HCT116 (cell line): Measurements from ENCODE around the gene TENM4. TPM values are rescaled to one million over a fixed set of nuclear protein-coding genes. Genes with fewer than 3 reads are reported as not detected.

Source experiments
- ATAC-seq: fragments of 200-7000 bp; cut with Tn5 transposase; 2 replicates; pipeline ENCODE4 v1.9.1; 2020; ENCODE audit warnings: mild to moderate bottlenecking, moderate library complexity
- BruUV-seq: library from RNA; stranded (reverse); fragments of 400-500 nt; replicated peaks from 2 replicates; lab custom pipeline; 2021; lab: Mats Ljungman, UMichigan
- CTCF ChIA-PET: fragments of 300-600 bp; sonication (Branson Sonifier 250); formaldehyde crosslinking; loops from one replicate; lab custom pipeline; 2021; ENCODE audit warnings: antibody characterized with exemption; lab: Charles Lee
- POLR2A ChIA-PET: fragments of 300-600, 350-600 bp; sonication (Branson Sonifier 250); formaldehyde crosslinking; loops from one replicate; lab custom pipeline; 2021; ENCODE audit warnings: antibody characterized with exemption; lab: Charles Lee
- RAD21 ChIA-PET, 2 experiments: fragments of 300-600 bp; sonication (Branson Sonifier 250); formaldehyde crosslinking; loops; one replicate each; lab custom pipeline; 2023; ENCODE audit warnings: low total read pairs in 2 of 2; ENCODE audit not compliant: uncharacterized antibody in 2 of 2, unreplicated experiment in 2 of 2, low non-redundant PET in 1 of 2; lab: Charles Lee
- DNase-seq: peaks from one replicate; pipeline ENCODE4 v3.0.0-alpha.2; 2010; ENCODE audit warnings: low read depth, low spot score
- H2AFZ ChIP-seq: fragments of 200-600 bp; shearing (Covaris generic), sonication (generic); 2 replicates; pipeline ENCODE4 v1.6.1; 2017; ENCODE audit warnings: low read depth, mixed run types, mixed read lengths, antibody characterized with exemption, low read length; ENCODE audit not compliant: poor library complexity, severe bottlenecking
- H3K27ac ChIP-seq: 2 replicates; pipeline ENCODE4 v1.5.1; 2012; ENCODE audit warnings: low read depth, low read length
- H3K27me3 ChIP-seq: fragments of 200-600 bp; sonication (generic); 2 replicates; pipeline ENCODE4 v1.6.1; 2016; ENCODE audit warnings: mixed run types, low read length, mixed read lengths; ENCODE audit not compliant: insufficient read depth
- H3K36me3 ChIP-seq, 2 experiments: fragments of 200-500 bp in 1 of 2; fragments of 200-600 bp in 1 of 2; sonication (Bioruptor generic) in 1 of 2; sonication (generic) in 1 of 2; 2 replicates each; pipeline versions ENCODE4 v1.5.1 to v1.6.1; 2014 to 2016; ENCODE audit warnings: low read length in 2 of 2, inconsistent platforms in 1 of 2, mixed read lengths in 1 of 2, mixed run types in 1 of 2; ENCODE audit not compliant: insufficient read depth in 2 of 2, control insufficient read depth in 1 of 2
- H3K4me1 ChIP-seq, 2 experiments: fragments of 200-600 bp in 1 of 2; sonication (generic) in 1 of 2; 2 replicates each; pipeline versions ENCODE4 v1.5.1 to v1.6.1; 2012 to 2017; ENCODE audit warnings: low read length in 2 of 2, inconsistent platforms in 1 of 2, mild to moderate bottlenecking in 1 of 2, mixed read lengths in 1 of 2, mixed run types in 1 of 2, moderate library complexity in 1 of 2; ENCODE audit not compliant: insufficient read depth in 2 of 2, control insufficient read depth in 1 of 2
- H3K4me2 ChIP-seq: fragments of 200-600 bp; sonication (generic); 2 replicates; pipeline ENCODE4 v1.6.1; 2017; ENCODE audit warnings: mixed run types, low read length, mixed read lengths
- H3K4me3 ChIP-seq, 2 experiments: fragments of 200-600 bp in 1 of 2; sonication (generic) in 1 of 2; replicated peaks in 1 of 2; 2 replicates each; pipeline ENCODE4 v1.5.1; 2011 to 2016; ENCODE audit warnings: low read length in 2 of 2, control low read depth in 1 of 2, low read depth in 1 of 2, mild to moderate bottlenecking in 1 of 2, mixed read lengths in 1 of 2, mixed run types in 1 of 2
- H3K79me2 ChIP-seq: fragments of 200-600 bp; sonication (generic); 2 replicates; pipeline ENCODE4 v1.6.1; 2017; ENCODE audit warnings: mild to moderate bottlenecking, mixed run types, low read length, moderate library complexity, mixed read lengths; ENCODE audit not compliant: insufficient read depth
- H3K9ac ChIP-seq: fragments of 200-600 bp; sonication (generic); 2 replicates; pipeline ENCODE4 v1.6.1; 2016; ENCODE audit warnings: low read length, mixed read lengths
- H3K9me2 ChIP-seq: fragments of 200-600 bp; sonication (generic), shearing (Covaris generic); 2 replicates; pipeline ENCODE4 v1.6.1; 2017; ENCODE audit warnings: mixed run types, mild to moderate bottlenecking, moderate library complexity; ENCODE audit not compliant: insufficient read depth
- H3K9me3 ChIP-seq, 2 experiments: fragments of 200-500 bp in 1 of 2; fragments of 200-600 bp in 1 of 2; sonication (Bioruptor generic) in 1 of 2; sonication (generic) in 1 of 2; 2 replicates each; pipeline ENCODE4 v1.6.1; 2014 to 2017; ENCODE audit warnings: low read length in 2 of 2, mixed read lengths in 2 of 2, inconsistent platforms in 1 of 2, low read depth in 1 of 2, mild to moderate bottlenecking in 1 of 2, mixed run types in 1 of 2, moderate library complexity in 1 of 2; ENCODE audit not compliant: control insufficient read depth in 1 of 2, insufficient read depth in 1 of 2
- H4K20me1 ChIP-seq: fragments of 200-600 bp; sonication (generic), shearing (Covaris generic); 2 replicates; pipeline ENCODE4 v1.6.1; 2017; ENCODE audit warnings: mixed run types, mild to moderate bottlenecking, moderate library complexity; ENCODE audit not compliant: insufficient read depth
- CBX3 ChIP-seq: IDR thresholded peaks from 2 replicates; pipeline ENCODE4 v1.6.1; 2012; ENCODE audit warnings: low read depth
- EGR1 ChIP-seq: IDR thresholded peaks from 2 replicates; pipeline ENCODE4 v1.6.1; 2012; ENCODE audit warnings: low read depth
- EZH2 ChIP-seq: fragments of 200-600 bp; sonication (generic); IDR thresholded peaks from 2 replicates; pipeline ENCODE4 v1.6.1; 2017; ENCODE audit warnings: antibody characterized with exemption, mixed run types
- EZH2phosphoT487 ChIP-seq: fragments of 200-600 bp; IDR thresholded peaks from 2 replicates; pipeline ENCODE4 v1.6.1; 2018; ENCODE audit warnings: antibody characterized with exemption, borderline replicate concordance
- POLR2A ChIP-seq: IDR thresholded peaks from 2 replicates; pipeline ENCODE4 v1.7.0; 2011; ENCODE audit warnings: borderline replicate concordance; ENCODE audit not compliant: insufficient read depth, insufficient read length; ENCODE audit errors: extremely low read depth
- RAD21 ChIP-seq: IDR thresholded peaks from 2 replicates; pipeline ENCODE4 v1.6.1; 2012; ENCODE audit warnings: low read depth, mild to moderate bottlenecking
- SIN3A ChIP-seq: IDR thresholded peaks from 2 replicates; pipeline ENCODE4 v1.6.1; 2012; ENCODE audit warnings: low read depth
- TCF7L2 ChIP-seq: IDR thresholded peaks from 2 replicates; pipeline ENCODE4 v1.7.0; 2011; ENCODE audit warnings: borderline replicate concordance, inconsistent platforms; ENCODE audit not compliant: insufficient read depth, insufficient read length; ENCODE audit errors: extremely low read depth
- YY1 ChIP-seq: IDR thresholded peaks from 2 replicates; pipeline ENCODE4 v1.6.1; 2011; ENCODE audit warnings: low read length, low read depth, moderate library complexity, mild to moderate bottlenecking; ENCODE audit not compliant: insufficient replicate concordance; ENCODE audit errors: extremely low read depth
- ZFX ChIP-seq: fragments of 450-650 bp; IDR thresholded peaks from 2 replicates; pipeline ENCODE4 v1.6.1; 2017
- ZNF274 ChIP-seq: fragments of 200-500 bp; sonication (Bioruptor generic); IDR thresholded peaks from 2 replicates; pipeline ENCODE4 v1.6.1; 2014; ENCODE audit warnings: mild to moderate bottlenecking, low read depth, low read length, inconsistent platforms
- intact Hi-C: fragments of 100-400 bp; cut with micrococcal nuclease; formaldehyde crosslinking; loops from 2 replicates; pipeline ENCODE4 v1.10.0; 2022
- total RNA-seq: library from RNA; stranded (reverse); gene quantifications from one replicate; pipeline ENCODE4 v1.2.1, GENCODE V29; 2021; ENCODE audit not compliant: unreplicated experiment
- TF ChIP-seq, protein P1 (sequence below): IDR thresholded peaks from 2 replicates; pipeline ENCODE4 v1.6.1; 2011; ENCODE audit warnings: mild to moderate bottlenecking, low read length, moderate library complexity; ENCODE audit not compliant: insufficient replicate concordance; ENCODE audit errors: extremely low read depth
- TF ChIP-seq, protein P2 (sequence below): IDR thresholded peaks from 2 replicates; pipeline ENCODE4 v1.6.1; 2012
- TF ChIP-seq, protein P3 (sequence below), 3 experiments: fragments of 200-600 bp in 1 of 3; sonication (generic) in 1 of 3; IDR thresholded peaks in 2 of 3; conservative IDR thresholded peaks in 1 of 3; 2 replicates each; pipeline ENCODE4 v1.5.1; 2012 to 2017; ENCODE audit warnings: low read depth in 2 of 3, low read length in 2 of 3, antibody characterized with exemption in 1 of 3, borderline replicate concordance in 1 of 3, control low read depth in 1 of 3, mild to moderate bottlenecking in 1 of 3, mixed read lengths in 1 of 3, mixed run types in 1 of 3, moderate library complexity in 1 of 3; ENCODE audit not compliant: insufficient read depth in 1 of 3
- TF ChIP-seq, protein P4 (sequence below): IDR thresholded peaks from 2 replicates; pipeline ENCODE4 v1.6.1; 2012

The TENM4 gene
- total RNA-seq, 1 experiment from 2014 or later = 0.05 TPM

DNA sequence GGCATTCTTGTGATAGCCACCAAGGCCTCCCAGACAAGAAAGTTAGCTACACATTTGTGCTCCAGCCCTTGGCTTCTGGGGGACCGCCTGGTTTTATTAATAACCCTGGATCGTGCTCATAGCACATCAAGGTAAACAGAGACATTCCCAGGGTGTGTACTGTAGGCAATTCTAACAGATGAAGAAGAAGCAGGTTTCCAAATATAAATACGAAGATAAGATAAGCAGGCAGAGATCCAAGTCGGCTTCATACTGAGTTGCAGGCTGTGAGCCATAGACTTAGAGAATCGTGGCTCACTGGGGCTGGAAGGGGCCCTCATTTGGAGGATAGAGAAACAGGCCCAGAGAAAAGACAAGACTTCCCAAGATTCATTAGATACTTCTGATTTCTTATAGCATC, 131.4 kb downstream of the TENM4 start:
- RAD21 ChIA-PET = no interaction called here
- POLR2A ChIA-PET = no interaction called here
- no TSS peak for BruUV-seq
- H3K9ac ChIP-seq = no peak overlapping the region
- no peaks in the 10 kb centered on the region for H4K20me1 ChIP-seq
- no peak overlapping the region for H3K4me2 ChIP-seq
- H3K9me3 ChIP-seq = no peaks in the 10 kb centered on the region
- no peak overlapping the region for H3K27ac ChIP-seq
- CTCF ChIA-PET = no interaction called here
- ATAC-seq = no peak
- H2AFZ ChIP-seq = no peak overlapping the region
- no peaks in the 10 kb centered on the region for H3K79me2 ChIP-seq
- no peaks in the 10 kb centered on the region for H3K4me1 ChIP-seq
- DNase-seq = no peak
- intact Hi-C loops = no loop called here
- TF ChIP-seq, protein P1, sequence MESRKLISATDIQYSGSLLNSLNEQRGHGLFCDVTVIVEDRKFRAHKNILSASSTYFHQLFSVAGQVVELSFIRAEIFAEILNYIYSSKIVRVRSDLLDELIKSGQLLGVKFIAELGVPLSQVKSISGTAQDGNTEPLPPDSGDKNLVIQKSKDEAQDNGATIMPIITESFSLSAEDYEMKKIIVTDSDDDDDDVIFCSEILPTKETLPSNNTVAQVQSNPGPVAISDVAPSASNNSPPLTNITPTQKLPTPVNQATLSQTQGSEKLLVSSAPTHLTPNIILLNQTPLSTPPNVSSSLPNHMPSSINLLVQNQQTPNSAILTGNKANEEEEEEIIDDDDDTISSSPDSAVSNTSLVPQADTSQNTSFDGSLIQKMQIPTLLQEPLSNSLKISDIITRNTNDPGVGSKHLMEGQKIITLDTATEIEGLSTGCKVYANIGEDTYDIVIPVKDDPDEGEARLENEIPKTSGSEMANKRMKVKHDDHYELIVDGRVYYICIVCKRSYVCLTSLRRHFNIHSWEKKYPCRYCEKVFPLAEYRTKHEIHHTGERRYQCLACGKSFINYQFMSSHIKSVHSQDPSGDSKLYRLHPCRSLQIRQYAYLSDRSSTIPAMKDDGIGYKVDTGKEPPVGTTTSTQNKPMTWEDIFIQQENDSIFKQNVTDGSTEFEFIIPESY = no peak
- TF ChIP-seq TCF7L2 = no peak
- TF ChIP-seq EZH2 = no peak
- TF ChIP-seq, protein P2, sequence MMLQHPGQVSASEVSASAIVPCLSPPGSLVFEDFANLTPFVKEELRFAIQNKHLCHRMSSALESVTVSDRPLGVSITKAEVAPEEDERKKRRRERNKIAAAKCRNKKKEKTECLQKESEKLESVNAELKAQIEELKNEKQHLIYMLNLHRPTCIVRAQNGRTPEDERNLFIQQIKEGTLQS = no peak
- TF ChIP-seq, protein P3, sequence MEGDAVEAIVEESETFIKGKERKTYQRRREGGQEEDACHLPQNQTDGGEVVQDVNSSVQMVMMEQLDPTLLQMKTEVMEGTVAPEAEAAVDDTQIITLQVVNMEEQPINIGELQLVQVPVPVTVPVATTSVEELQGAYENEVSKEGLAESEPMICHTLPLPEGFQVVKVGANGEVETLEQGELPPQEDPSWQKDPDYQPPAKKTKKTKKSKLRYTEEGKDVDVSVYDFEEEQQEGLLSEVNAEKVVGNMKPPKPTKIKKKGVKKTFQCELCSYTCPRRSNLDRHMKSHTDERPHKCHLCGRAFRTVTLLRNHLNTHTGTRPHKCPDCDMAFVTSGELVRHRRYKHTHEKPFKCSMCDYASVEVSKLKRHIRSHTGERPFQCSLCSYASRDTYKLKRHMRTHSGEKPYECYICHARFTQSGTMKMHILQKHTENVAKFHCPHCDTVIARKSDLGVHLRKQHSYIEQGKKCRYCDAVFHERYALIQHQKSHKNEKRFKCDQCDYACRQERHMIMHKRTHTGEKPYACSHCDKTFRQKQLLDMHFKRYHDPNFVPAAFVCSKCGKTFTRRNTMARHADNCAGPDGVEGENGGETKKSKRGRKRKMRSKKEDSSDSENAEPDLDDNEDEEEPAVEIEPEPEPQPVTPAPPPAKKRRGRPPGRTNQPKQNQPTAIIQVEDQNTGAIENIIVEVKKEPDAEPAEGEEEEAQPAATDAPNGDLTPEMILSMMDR (IDR thresholded peaks at IDR 0.05 in 2 of 3, conservative IDR thresholded peaks at IDR 0.05 in 1 of 3; ENCODE audit: borderline replicate concordance in 1 of 3, insufficient read depth in 1 of 3, low read depth in 2 of 3, low read length in 2 of 3) = no peak
- TF ChIP-seq ZFX = no peak
- no peak for TF ChIP-seq RAD21
- TF ChIP-seq EZH2phosphoT487 = no peak
- TF ChIP-seq, protein P4, sequence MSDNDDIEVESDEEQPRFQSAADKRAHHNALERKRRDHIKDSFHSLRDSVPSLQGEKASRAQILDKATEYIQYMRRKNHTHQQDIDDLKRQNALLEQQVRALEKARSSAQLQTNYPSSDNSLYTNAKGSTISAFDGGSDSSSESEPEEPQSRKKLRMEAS = no peak
- no peak for TF ChIP-seq YY1
- no peak for TF ChIP-seq SIN3A
- TF ChIP-seq CBX3 = no peak
- TF ChIP-seq POLR2A = no peak
- TF ChIP-seq EGR1 = no peak
- no peak for TF ChIP-seq ZNF274
- H3K36me3 ChIP-seq = no peaks in the 10 kb centered on the region
- no peak overlapping the region for H3K4me3 ChIP-seq
- H3K27me3 ChIP-seq = peaks cover 18% of the 10 kb centered on the region; the same call in 1 of the 2 replicates
- no peaks in the 10 kb centered on the region for H3K9me2 ChIP-seq
